Mammary epithelial cell (primary cell): ENCODE results near the gene SRP68.
A peak's percentile ranks its signal among the peaks of the same experiment; 100 is the strongest.

Experiments used
- EZH2 ChIP-seq: IDR thresholded peaks from 2 replicates; pipeline ENCODE4 v1.6.1; 2012; ENCODE audit warnings: low read length, inconsistent platforms, borderline replicate concordance
- TF ChIP-seq, protein P1 (sequence below), 2 donors: IDR thresholded peaks in 1 of 2; conservative IDR thresholded peaks in 1 of 2; 2 replicates each; pipeline ENCODE4 v1.5.1; 2011 to 2012; ENCODE audit warnings: inconsistent platforms in 2 of 2, low read length in 2 of 2, mild to moderate bottlenecking in 2 of 2, control low read depth in 1 of 2, low read depth in 1 of 2; ENCODE audit not compliant: insufficient read depth in 1 of 2; ENCODE audit errors: extremely low read depth in 1 of 2

DNA sequence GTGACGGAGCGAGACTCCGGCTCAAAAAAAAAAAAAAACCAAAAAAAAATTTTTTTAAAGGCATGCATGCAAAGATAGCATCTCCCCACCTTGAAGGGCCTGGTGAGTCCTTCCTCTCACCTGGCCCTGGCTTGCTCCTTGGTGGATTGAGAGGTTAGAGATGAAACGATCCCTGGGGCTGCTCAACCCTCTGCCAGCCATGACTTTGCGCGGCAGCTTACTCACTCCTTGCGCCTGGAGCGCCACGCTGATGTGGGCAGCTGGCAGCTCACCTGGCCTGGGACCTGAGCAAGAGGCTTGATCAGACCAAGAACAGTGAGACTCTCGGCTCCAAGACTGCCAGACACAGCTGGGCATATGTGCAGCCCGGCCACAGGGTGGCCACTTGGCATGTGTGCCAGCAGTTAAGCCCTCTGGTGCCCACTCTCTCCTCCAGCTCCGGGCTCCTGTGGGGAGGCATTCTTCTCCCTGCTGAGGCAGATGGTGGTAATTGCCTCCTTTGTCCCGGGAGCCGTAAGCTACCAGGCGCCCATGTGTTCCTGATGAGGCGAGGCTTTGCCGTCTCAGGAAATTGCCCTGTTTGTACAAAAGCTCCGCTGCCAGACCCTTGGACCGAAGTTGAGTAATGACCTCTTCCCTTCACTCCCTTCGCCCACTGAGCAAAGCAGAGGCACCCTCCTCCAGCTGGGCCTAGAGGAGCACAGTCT, 40.1 kb downstream of the SRP68 start:
- TF ChIP-seq, protein P1, sequence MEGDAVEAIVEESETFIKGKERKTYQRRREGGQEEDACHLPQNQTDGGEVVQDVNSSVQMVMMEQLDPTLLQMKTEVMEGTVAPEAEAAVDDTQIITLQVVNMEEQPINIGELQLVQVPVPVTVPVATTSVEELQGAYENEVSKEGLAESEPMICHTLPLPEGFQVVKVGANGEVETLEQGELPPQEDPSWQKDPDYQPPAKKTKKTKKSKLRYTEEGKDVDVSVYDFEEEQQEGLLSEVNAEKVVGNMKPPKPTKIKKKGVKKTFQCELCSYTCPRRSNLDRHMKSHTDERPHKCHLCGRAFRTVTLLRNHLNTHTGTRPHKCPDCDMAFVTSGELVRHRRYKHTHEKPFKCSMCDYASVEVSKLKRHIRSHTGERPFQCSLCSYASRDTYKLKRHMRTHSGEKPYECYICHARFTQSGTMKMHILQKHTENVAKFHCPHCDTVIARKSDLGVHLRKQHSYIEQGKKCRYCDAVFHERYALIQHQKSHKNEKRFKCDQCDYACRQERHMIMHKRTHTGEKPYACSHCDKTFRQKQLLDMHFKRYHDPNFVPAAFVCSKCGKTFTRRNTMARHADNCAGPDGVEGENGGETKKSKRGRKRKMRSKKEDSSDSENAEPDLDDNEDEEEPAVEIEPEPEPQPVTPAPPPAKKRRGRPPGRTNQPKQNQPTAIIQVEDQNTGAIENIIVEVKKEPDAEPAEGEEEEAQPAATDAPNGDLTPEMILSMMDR (conservative IDR thresholded peaks at IDR 0.05 in 1 of 2, IDR thresholded peaks at IDR 0.05 in 1 of 2; ENCODE audit: extremely low read depth in 1 of 2, insufficient read depth in 1 of 2, low read depth in 1 of 2, low read length in 2 of 2) = peak in 1 of 2 donors; percentile 34
- TF ChIP-seq EZH2 = no peak
